ENCODE measurements around the gene NAALADL2. TPM values are rescaled to one million over a fixed set of nuclear protein-coding genes. Genes with fewer than 3 reads are reported as not detected.

Gene NAALADL2
- total and polyA plus RNA-seq, 2 of the 8 experiments (the other 6 are each of a cell fraction or from before 2014, with no cell fraction given) = 0.12 to 0.22 TPM

DNA sequence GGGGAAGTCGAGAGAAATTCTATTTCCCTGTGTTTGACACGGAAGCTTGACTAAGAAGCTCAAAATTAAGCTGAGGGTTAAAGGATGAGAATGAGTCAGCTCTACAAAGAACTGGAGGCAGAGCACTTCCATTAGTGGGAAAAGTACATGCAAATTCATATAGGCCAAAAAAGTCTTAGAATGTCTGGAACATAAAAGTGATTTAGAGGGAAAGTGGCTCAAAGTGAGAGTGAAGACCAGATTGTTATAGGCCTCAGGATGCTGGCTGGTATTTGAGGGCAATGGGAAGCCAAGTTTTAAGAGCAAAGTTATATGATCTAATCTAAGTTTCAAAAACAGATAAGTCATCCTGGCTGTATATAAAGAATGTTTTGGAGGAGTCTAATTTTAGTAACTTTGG lies 857.3 kb downstream of the NAALADL2 start:
- no peak overlapping the region for H4K8ac ChIP-seq (ENCODE audit: extremely low read depth, insufficient read depth, low read length)
- H2BK12ac ChIP-seq (ENCODE audit: low read depth, low read length) = no peak overlapping the region
- 93% methylated on average over 2 of the region's 2 CpGs; no CpG with 5 or more reads in 1 of the 2 experiments for WGBS, 2 experiments (ENCODE audit: extremely low coverage in 1 of 2, insufficient coverage in 1 of 2, insufficient read length in 1 of 2, insufficient replicate concordance in 2 of 2, low coverage in 1 of 2, low lambda C conversion rate in 2 of 2, missing lambda C conversion rate in 1 of 2)
- DNase-seq (ENCODE audit: low read depth in 1 of 2, low spot score in 2 of 2) = no peak
- no peaks in the 10 kb centered on the region for H3K9me3 ChIP-seq (ENCODE audit: insufficient read depth in 2 of 2, low read depth in 1 of 2, low read length in 1 of 2)
- no peak overlapping the region for H3K18ac ChIP-seq (ENCODE audit: extremely low read depth, low read length)
- H3K23me2 ChIP-seq (ENCODE audit: low read depth, low read length) = no peaks in the 10 kb centered on the region
- no peaks in the 10 kb centered on the region for H3K79me1 ChIP-seq (ENCODE audit: low read depth, low read length)
- H3K56ac ChIP-seq (replicated peaks; ENCODE audit: insufficient read length, low read depth, low read length) = no peak overlapping the region
- H3K27ac ChIP-seq (ENCODE audit: low read depth, low read length) = no peak overlapping the region
- no peak overlapping the region for H2AFZ ChIP-seq (ENCODE audit: low read length)
- H4K5ac ChIP-seq (ENCODE audit: insufficient read length, low read depth, low read length) = no peak overlapping the region
- H3K27me3 ChIP-seq (replicated peaks in 1 of 4; ENCODE audit: control insufficient read depth in 3 of 4, extremely low read depth in 1 of 4, insufficient read depth in 3 of 4, low read length in 3 of 4) = no peaks in the 10 kb centered on the region
- H2BK15ac ChIP-seq (ENCODE audit: low read length) = no peak overlapping the region
- H3K4me1 ChIP-seq (replicated peaks in 1 of 4; ENCODE audit: control insufficient read depth in 3 of 4, insufficient read depth in 4 of 4, low read length in 3 of 4) = no peaks in the 10 kb centered on the region
- no peak overlapping the region for H3K23ac ChIP-seq (ENCODE audit: insufficient read length)
- H2BK20ac ChIP-seq (ENCODE audit: low read length) = no peak overlapping the region
- FAIRE-seq = no peak
- no peak overlapping the region for H2AK5ac ChIP-seq (ENCODE audit: low read depth, low read length)
- ChIA-PET CTCF (ENCODE audit: partially characterized antibody) (no interaction called here), POLR2A (ENCODE audit: partially characterized antibody) (no interaction called here)
- no peak overlapping the region for H3K14ac ChIP-seq (ENCODE audit: insufficient read length)
- H3K4me2 ChIP-seq (ENCODE audit: insufficient read depth in 1 of 2, low read depth in 2 of 2, low read length in 2 of 2) = no peak overlapping the region
- no peaks in the 10 kb centered on the region for H4K20me1 ChIP-seq (replicated peaks in 1 of 2; ENCODE audit: control insufficient read depth in 1 of 2, insufficient read depth in 2 of 2, low read length in 2 of 2)
- H3K4me3 ChIP-seq (ENCODE audit: extremely low read depth in 1 of 4, insufficient read depth in 2 of 4, low read depth in 3 of 4, low read length in 4 of 4) = no peak overlapping the region
- no peak overlapping the region for H3K9ac ChIP-seq (replicated peaks in 1 of 4; ENCODE audit: extremely low read depth in 1 of 4, low read depth in 3 of 4, low read length in 3 of 4)
- H3K79me2 ChIP-seq (ENCODE audit: control insufficient read depth in 1 of 2, insufficient read depth in 2 of 2, low read length in 2 of 2) = no peaks in the 10 kb centered on the region
- H2BK120ac ChIP-seq (replicated peaks; ENCODE audit: low read depth, low read length) = no peak overlapping the region
- H4K91ac ChIP-seq (replicated peaks; ENCODE audit: insufficient read length, low read length) = no peak overlapping the region
- no peak overlapping the region for H2BK5ac ChIP-seq (ENCODE audit: low read depth, low read length)
- no peak overlapping the region for H3K4ac ChIP-seq (replicated peaks; ENCODE audit: insufficient read length, low read depth, low read length)
- H3K36me3 ChIP-seq (ENCODE audit: control insufficient read depth in 2 of 4, insufficient read depth in 4 of 4, low read length in 3 of 4) = no peaks in the 10 kb centered on the region
- no peak for TF ChIP-seq CHD2 (IDR thresholded peaks at IDR 0.05; ENCODE audit: low read length)
- TF ChIP-seq SIX5 (IDR thresholded peaks at IDR 0.05; ENCODE audit: low read depth, low read length) = no peak
- no peak for TF ChIP-seq SIRT6 (IDR thresholded peaks at IDR 0.05; ENCODE audit: low read length)
- no peak for TF ChIP-seq E2F6 (IDR thresholded peaks at IDR 0.05)
- no peak for TF ChIP-seq SUZ12 (IDR thresholded peaks at IDR 0.05; ENCODE audit: low read length)
- TF ChIP-seq RXRA (IDR thresholded peaks at IDR 0.05; ENCODE audit: insufficient read depth, low read depth, low read length) = no peak
- TF ChIP-seq SP2 (IDR thresholded peaks at IDR 0.05; ENCODE audit: low read length) = no peak
- no peak for TF ChIP-seq EZH2 (IDR thresholded peaks at IDR 0.05; ENCODE audit: low read depth, low read length, severe bottlenecking)
- TF ChIP-seq CBX8 (IDR thresholded peaks at IDR 0.05; ENCODE audit: borderline replicate concordance, low read depth, low read length) = no peak
- no peak for TF ChIP-seq PHF8 (conservative IDR thresholded peaks at IDR 0.05; ENCODE audit: low read depth, low read length)
- no peak for TF ChIP-seq GTF2F1 (IDR thresholded peaks at IDR 0.05; ENCODE audit: borderline replicate concordance, low read depth, low read length)
- TF ChIP-seq, protein P1, sequence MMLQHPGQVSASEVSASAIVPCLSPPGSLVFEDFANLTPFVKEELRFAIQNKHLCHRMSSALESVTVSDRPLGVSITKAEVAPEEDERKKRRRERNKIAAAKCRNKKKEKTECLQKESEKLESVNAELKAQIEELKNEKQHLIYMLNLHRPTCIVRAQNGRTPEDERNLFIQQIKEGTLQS (IDR thresholded peaks at IDR 0.05; ENCODE audit: insufficient read depth, low read depth, low read length) = no peak
- TF ChIP-seq, protein P2, sequence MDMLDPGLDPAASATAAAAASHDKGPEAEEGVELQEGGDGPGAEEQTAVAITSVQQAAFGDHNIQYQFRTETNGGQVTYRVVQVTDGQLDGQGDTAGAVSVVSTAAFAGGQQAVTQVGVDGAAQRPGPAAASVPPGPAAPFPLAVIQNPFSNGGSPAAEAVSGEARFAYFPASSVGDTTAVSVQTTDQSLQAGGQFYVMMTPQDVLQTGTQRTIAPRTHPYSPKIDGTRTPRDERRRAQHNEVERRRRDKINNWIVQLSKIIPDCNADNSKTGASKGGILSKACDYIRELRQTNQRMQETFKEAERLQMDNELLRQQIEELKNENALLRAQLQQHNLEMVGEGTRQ (IDR thresholded peaks at IDR 0.05; ENCODE audit: low read length) = no peak
